Measurements from ENCODE around the gene LRRC71.

LRRC71 gene

DNA sequence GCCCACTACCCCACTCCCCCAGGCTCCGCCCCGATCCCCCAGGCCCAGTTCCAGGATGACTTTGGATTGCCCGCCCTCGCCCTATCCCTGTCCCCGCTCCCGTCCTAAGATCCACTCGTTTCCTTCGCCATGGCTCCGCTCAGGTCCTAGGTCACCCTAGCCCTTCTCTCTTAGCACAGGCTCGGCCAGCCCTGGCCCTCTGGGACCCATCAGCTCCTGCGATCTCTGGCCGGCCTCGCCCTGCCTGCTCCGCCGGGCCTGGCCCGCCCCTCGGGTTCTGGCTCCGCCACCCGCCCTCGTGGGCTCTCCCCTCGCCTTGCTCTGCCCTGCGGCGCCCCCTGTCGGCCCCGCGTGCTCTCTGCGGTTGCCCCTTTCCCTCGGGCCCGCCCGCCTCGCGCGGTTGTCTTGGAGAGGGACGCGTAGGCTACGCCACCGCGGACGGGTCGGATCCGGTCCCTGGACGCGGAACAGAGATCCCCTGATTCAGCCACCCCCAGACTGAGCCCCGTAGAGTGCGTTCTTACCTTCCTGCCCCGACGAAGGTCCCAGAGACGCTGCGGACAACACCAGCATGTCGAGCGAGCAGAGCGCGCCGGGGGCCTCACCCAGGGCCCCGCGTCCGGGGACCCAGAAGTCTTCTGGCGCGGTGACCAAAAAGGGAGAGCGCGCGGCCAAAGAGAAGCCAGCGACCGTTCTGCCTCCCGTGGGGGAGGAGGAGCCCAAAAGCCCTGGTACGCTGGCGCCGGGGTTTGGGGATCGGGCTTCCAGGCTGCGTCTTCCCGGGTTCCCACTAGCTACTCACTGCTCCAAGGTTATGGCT is at the start of gene LRRC71:
TSS of gene LRRC71 (plus strand) at position 400 of the 820 bp plus-strand sequence. CDS start at position 572, 172 bp downstream.
- ATAC-seq: peak; percentile 90
- DNase-seq: peak; percentile 87

DNA sequence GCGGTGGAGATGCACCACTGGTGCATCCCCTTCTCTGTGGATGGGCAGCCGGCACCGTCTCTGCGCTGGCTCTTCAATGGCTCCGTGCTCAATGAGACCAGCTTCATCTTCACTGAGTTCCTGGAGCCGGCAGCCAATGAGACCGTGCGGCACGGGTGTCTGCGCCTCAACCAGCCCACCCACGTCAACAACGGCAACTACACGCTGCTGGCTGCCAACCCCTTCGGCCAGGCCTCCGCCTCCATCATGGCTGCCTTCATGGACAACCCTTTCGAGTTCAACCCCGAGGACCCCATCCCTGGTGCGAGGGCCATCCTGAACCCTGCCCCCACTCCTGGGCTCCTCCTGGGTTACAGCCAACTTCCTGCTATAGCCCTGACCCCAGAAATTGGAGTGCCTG is 46.8 kb upstream of the LRRC71 start:
- DNase-seq: no peak
- no peak for ATAC-seq

DNA sequence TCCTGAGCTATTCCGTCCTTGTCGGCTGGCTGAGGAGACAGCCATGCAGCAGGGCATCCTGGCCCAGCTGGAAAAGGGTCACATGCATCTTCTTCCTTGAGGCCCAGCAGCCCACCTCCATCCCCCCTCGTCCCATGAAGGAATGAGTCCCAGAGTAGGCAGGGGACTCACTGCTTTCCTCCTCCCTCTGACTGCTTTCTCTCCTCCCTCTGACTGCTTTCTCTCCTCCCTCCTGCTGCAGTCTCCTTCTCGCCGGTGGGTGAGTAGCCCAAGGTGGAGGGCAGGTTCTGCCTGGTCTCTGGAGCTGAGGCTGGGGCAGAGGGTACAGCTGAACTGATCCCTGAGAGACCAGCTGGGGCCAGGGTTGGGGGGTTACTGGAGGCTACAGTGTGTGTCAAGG is 46.3 kb upstream of the LRRC71 start:
- ATAC-seq (no peak), DNase-seq (no peak)

DNA sequence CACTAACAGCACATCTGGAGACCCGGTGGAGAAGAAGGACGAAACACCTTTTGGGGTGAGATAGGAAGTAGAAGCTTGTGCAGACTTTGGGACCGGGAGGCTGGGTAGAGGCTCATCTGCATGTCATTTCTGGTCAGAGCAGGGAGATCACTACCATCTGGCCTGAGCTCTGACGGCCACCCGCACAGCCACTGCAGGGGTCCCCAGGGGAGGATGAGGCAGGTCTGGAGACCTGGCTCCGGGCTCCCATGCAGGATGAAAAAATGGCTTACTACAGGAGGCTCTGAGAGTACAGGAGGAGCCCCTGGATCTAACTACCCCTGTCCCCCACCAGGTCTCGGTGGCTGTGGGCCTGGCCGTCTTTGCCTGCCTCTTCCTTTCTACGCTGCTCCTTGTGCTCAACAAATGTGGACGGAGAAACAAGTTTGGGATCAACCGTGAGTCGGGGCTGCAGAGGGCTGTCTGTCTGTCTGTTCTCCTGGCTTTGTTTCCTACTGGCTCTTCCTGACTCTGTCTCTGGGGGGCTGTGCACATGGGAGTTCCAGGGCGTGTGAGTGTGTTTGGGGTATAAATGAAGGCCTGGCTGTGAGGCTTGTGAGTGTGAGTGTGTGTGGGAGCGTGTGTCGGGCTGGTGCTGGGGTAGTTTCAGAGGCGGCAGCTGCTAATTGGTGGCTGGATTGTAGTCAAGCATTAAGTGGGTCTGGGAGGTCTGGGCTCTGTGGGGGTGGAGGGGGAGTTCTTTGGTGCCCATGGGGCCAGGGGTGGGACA is 45.7 kb upstream of the LRRC71 start:
- DNase-seq (no peak), ATAC-seq (no peak)

DNA sequence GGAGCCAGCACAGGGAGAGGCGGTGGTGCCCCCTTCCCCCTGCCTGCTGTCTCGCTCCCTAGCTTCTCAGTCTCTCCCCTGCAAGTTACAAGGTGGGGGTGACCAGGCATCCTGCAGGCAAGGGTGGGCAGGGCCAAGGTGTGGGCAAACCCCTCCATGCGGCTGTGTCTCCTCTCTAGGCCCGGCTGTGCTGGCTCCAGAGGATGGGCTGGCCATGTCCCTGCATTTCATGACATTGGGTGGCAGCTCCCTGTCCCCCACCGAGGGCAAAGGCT is 45.2 kb upstream of the LRRC71 start:
- ATAC-seq: no peak
- no peak for DNase-seq

DNA sequence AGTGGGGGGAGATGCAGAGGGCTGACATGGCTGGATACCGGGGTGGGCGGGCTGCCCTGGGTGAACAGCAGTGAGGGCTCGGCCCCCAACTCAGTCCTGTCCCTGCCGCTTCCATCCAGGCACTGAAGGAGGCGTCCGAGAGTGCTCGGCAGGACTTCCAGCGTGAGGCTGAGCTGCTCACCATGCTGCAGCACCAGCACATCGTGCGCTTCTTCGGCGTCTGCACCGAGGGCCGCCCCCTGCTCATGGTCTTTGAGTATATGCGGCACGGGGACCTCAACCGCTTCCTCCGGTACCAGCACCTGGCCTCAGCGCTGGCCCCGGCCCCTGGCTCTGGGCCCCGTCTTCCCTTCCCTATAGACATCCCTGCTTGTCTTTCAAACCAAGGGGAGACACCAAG is 44.2 kb upstream of the LRRC71 start:
- ATAC-seq (no peak), DNase-seq (no peak)

DNA sequence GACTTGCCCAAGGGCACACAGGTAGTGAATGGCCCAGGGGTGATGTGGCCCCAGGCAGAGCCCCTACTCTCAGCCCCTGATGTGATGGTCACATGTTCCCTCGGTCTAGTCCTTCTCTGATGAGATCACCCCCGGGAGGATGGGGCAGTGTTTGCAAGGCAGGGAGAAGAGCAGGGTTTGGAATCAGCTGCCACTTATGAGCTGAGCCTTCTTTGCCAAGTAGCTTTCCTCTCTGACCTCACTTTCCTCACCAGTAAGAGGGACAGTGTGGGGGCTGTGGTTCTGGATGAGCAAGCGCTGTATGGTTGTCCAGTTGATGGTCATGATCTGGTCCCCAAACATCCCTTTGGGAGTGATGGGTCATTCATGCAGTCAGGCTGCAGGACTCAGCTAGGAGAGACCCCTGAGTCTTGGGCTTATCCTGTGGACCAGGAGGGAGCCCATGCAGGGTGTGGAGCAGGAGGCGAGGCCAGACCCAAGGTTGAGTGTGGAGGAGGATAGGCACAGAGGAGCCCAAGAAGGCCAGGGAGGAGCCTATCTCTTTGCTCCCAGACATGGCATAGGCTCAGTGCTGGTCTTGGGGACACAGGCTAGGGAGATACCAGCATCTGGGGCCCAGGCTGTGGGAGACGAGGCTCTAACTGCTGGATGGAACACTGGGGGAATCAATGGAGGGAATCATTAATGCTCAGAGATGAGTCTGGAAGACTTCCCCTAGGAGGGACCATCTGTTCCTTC is 42.8 kb upstream of the LRRC71 start:
- DNase-seq: no peak
- no peak for ATAC-seq

DNA sequence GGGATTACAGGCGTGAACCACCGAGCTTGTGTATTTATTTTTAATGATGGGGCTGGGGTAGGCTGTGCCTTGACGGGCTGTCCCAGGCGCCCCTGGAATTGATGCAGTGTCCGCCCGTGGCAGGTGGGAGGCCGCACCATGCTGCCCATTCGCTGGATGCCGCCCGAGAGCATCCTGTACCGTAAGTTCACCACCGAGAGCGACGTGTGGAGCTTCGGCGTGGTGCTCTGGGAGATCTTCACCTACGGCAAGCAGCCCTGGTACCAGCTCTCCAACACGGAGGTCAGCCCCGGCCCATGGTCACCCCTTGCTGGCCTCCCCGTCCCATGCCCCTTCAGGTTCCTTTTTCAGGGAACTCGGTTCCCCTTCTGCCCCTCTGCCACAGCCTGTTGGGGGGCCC is 40.6 kb upstream of the LRRC71 start:
- ATAC-seq: no peak
- no peak for DNase-seq

DNA sequence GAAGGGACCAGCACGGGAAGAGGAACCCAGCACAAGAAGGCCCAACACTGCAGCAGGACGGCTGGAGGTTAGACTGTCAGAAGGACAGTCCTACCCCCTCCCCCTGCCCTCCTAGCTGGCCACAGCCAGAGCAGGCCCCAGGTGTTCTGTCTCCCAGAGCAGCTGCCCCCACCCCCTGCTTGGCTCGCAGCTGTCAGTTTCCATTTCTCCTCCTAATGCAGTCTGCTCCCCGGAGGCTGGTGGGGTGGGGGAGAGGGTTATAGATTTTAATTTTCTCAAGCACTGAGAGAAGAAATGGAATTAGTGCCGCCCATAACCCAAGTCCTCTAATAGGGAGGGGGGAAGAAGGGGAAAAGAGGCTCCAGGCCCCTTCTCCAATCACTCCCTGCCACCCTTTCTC is 40.0 kb upstream of the LRRC71 start:
- no peak for DNase-seq

DNA sequence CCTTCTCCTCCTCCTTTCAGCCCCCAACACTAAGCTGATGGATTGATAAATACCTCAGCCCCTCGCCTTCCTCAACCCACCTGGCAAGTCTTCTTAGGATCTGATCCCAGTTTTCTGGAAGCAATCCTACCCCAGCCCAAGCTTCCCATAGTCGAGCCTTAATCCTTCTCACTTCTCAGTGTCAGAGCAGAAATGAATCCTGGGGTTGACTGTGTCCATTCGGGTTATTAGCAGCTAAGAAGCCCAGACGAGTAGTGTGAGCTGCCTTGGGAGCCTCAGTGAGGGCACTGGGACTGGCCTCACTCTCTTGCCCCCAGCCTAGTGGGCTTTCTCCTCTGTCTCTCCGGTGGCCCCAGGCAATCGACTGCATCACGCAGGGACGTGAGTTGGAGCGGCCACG is 39.3 kb upstream of the LRRC71 start:
- no peak for DNase-seq
- ATAC-seq: no peak

More for the DNA sequence above, 40.0 kb upstream of the LRRC71 start:
- ATAC-seq: no peak

DNA sequence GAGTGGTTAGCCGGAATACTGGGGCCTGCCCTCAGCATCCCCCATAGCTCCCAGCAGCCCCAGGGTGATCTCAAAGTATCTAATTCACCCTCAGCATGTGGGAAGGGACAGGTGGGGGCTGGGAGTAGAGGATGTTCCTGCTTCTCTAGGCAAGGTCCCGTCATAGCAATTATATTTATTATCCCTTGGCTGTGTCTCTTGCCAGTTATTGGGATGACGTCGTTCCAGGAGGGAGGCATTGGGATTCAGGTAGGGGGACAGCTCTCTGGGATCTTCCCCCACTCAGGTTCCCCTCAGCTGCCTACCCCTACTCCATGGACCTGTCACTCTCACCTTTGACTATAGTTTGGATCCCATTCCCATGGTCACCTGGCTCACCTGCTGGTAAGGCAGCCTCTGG is 38.8 kb upstream of the LRRC71 start:
- ATAC-seq: no peak
- no peak for DNase-seq

DNA sequence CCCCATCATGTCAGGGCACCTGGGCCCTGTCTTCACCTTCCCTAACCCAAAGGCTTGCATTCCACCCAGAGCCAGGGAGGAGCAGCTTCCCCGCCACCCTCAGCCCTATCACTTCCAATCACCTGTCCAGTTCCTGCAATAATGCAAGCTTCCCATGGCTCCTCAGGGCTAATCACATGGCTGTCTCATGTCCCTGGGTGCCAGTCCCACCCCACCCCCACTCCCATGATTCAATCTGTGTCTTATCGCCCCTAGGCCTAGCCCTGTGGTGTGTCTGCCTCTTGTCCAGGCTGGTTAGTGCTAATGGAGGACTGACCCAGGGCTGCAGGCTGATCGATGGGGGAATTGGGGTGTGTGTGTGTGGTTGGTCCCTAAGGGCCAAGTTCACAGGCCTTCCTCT is 37.9 kb upstream of the LRRC71 start:
- no peak for ATAC-seq
- DNase-seq: no peak

DNA sequence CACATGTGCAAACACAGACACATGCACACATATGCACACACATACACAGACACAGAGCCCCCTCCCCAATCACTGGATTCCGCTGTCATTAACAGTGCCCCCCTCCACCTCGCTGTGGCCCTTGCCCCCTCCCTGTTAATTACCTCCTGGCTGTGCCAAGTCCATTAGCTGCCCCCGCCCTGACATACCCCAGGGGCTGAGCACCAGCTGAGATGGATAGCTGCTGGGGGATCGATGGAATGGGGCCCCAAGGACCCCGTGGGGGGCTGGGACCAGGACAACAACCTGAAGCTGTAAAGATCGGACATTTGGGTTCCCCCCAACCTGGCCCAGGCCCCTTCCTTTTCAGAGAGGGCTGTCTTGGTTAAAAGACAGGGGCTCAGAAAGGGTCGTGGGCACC is 36.5 kb upstream of the LRRC71 start:
- ATAC-seq (no peak), DNase-seq (no peak)

DNA sequence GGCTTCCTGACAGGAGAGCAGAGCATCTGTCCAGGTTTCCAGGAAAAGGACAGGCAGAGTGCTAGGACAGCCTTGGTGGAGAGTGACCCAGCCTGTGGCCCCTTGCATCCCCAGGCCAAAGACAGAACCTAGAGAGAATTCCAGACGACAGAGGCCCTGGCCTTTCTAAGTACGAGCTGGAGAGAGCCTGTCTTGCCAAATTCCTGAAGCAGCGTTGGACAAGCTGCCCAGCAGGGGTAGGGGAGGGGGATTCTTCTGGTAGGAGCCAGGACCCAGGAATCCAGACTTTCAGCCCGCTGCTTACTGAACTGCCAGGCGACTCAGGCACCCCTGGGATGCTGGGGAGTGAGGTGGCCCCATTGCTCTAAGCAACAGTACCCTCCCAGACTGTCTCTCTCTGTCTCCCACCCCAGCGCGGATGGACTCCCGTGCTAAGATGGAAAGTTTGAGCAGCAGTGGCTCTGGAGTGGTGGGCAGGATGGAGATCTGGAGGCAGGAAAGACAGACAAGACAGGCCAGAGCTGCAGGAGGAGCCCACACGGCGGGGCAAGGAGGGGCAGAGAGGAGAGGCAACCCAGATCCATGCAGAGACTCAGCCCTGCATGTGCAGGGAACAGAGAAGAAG is 35.8 kb upstream of the LRRC71 start:
- DNase-seq (no peak), ATAC-seq (no peak)

DNA sequence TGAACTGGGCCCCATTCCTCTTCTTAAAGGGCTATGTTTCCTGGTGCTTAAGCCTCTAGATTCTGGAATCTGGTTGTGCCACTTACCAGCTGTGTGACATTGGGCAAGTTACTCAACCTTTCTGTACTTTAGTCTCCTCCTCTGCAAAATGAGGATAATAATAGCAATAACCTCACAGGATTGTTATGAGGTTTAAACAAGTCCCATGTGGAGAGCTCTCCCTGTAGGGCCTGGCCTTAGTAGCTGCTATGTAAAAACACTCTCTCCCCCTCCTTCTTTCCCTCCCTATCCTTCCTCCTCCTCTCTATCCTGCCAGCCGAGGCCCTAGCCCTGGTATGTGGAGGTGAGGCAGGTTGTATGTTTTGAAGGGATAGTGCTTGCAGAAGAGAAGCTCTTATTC is 35.1 kb upstream of the LRRC71 start:
- ATAC-seq: no peak

DNA sequence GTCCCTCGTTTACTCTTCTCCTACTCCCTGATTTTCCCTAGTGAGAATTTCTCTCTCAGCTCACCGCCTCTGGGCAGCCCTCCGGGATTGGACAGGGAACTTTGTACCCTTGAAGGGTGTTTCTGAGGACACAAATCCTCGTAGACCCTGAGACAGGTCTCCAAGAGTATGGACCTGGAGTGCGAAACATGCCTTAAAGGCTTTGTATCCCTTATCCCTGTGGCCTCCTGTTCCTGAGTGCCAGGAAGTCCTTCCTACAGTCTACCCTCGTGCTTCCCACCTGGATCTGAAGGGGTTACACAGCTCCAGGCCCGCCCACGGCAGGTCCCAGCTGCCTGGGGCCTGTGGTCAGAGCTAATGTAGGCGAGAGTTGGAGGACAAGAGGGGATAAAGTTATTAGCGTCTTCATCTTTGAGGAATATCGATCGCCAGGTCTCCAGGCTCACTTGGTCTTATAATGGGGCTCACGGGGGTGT is 34.5 kb upstream of the LRRC71 start:
- ATAC-seq (no peak), DNase-seq (no peak)

More for the DNA sequence above, 35.1 kb upstream of the LRRC71 start:
- DNase-seq: no peak

DNA sequence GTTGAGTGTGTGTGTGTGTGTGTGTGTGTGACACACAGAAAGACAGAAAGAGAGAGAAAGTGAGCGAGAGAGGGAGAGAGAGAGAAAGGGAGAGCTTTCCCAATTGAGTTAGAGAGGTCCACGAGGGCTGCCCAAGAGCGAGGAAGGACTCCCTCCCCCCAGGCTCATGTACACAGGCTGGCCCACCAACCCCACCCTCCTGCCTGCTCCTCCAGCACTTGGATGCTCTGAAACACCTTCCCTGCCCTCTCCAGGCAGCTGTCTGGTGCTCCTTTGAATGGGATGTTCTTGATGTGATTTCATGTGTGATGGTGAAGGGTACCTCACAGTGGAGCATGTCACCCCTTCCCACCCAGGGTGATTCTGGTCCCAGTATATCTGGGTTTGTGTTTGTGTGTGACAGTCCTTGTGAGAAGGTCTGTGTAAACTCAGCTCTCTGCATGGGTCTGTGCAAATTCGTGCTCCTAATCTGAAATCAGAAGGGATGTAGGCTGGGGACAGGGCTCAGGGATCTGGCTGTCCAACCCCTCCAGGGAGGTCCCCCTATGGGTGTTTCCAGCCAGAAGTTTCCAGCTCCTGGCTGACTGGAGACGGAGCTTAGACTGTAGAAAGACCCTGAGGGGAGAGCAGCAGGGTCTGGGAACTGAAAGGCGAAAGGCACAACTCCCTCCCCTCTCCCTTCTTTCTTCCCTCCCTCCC is 33.7 kb upstream of the LRRC71 start:
- ATAC-seq: no peak
- no peak for DNase-seq

DNA sequence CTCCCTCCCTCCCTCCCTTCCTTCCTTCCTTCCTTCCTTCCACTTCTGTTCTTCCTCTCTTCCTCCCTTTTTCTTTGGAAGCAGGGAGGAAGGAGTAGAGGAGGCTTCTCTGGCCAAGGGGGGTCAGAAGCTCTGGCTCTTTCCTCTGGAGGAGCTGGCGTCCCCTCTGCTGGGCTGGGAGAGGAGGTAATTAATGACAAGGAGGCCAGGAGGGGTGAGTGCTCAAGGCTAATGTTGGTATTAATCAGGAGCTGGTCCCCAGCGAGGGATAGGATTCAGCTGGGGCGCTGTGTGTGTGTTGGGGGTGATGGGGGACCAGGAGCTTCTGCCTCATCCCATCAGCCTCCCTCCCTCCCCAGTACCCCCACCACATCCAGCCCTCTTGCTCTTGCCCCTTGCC is 33.1 kb upstream of the LRRC71 start:
- DNase-seq: no peak
- no peak for ATAC-seq

DNA sequence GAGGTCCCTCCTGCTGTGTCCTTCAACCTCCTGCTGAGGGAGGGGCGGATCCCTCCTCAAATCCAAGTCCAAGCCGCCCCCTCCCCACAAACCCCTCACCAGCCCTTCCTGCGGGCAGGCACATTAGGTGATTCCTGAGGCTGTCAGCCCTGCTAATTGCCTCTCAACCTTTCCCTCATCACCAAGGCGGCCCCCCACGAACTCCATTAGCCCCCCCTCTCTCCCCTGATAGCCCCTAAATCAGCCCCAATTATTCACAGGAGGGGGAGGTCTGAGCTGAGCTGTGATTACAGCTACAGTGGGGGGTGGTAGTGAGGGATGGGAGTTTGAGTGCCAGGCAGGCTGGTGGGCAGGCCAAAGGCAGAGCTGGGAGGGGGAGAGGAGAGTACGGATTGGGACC is 32.7 kb upstream of the LRRC71 start:
- no peak for ATAC-seq

DNA sequence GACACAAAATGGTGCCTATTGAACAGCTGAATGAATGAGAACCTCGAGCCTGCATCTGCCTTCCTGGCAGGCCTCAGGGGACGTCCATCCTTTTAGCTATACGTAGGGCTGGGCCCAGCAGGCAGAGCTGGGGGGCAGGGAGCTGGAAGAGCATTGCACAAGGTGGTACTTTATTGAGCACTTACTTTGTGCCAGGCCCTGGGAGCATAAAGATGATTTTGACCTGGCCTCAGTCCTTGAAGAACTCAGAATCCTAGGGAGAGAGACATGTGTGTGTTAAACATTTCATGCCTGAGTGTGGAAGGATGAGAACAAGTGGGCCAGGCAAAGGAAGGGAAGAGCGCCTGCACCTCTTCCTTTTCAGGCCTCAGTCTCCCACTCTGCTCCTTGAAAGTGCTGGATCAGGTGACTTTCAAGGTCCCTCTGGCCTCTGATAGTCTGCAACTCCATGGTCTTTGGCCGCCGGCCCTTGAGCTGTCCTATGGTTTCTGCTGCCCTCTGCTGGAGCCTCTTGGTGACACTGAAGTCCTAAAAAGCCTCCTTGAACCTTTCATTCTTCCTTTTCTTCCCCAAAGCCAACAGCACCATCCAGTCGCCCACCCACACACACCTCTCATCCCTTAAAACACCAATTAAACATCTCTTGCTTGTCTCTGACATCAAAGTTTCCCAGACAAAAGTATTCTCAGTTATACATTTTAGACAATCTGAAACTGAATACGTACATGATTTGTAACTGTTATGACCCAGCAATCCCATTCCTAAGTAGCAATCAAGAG is 30.4 kb upstream of the LRRC71 start:
- DNase-seq (peak; percentile 78), ATAC-seq (no peak)

More for the DNA sequence above, 32.7 kb upstream of the LRRC71 start:
- no peak for DNase-seq
